ENCODE measurements around the gene CRYBG1.

CRYBG1 gene

DNA sequence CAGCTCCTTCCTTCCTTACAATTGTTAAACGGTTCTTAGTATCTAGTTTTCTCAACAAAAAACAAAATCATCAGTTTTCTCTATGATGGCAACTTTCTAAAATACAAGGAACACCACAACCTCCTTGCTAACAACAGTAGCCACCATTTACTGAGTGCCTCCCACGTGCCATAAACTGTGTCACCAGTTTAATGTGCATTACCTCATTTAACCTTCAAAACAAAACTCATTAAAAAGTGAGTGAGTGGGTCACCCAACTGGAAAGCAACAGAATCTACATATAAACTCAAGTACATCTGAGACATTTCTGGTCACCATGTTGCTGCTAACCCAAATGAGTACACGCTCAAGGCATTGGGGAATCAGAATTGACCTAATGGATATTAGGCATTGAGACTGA is 257.8 kb downstream of the CRYBG1 start:
- no peak overlapping the region for H3K4me3 ChIP-seq (ENCODE audit: low read depth, low read length)
- TF ChIP-seq, protein P1, sequence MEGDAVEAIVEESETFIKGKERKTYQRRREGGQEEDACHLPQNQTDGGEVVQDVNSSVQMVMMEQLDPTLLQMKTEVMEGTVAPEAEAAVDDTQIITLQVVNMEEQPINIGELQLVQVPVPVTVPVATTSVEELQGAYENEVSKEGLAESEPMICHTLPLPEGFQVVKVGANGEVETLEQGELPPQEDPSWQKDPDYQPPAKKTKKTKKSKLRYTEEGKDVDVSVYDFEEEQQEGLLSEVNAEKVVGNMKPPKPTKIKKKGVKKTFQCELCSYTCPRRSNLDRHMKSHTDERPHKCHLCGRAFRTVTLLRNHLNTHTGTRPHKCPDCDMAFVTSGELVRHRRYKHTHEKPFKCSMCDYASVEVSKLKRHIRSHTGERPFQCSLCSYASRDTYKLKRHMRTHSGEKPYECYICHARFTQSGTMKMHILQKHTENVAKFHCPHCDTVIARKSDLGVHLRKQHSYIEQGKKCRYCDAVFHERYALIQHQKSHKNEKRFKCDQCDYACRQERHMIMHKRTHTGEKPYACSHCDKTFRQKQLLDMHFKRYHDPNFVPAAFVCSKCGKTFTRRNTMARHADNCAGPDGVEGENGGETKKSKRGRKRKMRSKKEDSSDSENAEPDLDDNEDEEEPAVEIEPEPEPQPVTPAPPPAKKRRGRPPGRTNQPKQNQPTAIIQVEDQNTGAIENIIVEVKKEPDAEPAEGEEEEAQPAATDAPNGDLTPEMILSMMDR (IDR thresholded peaks at IDR 0.05; ENCODE audit: borderline replicate concordance, insufficient read depth, low read depth, low read length) = no peak

DNA sequence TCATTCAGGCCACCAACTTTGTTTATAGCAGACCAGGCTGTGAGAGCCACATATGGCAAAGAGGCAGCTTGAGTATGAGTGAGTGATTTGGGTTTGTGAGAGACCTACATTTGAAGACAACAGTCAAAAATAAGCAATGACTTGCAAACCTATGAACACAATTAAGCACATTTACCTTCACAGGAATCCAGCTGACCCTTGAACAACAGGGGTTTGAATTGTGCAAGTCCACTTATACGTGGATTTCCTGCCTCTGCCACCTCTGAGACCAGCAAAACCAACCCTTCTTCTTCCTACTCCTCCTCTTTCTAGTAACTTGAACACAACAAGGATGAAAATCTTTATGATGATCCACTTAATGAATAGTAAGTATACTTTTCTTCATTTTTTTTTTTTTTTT is 258.7 kb downstream of the CRYBG1 start:
- TF ChIP-seq, protein P1 (IDR thresholded peaks at IDR 0.05; ENCODE audit: borderline replicate concordance, insufficient read depth, low read depth, low read length) = no peak
- H3K4me3 ChIP-seq (ENCODE audit: low read depth, low read length) = no peak overlapping the region

DNA sequence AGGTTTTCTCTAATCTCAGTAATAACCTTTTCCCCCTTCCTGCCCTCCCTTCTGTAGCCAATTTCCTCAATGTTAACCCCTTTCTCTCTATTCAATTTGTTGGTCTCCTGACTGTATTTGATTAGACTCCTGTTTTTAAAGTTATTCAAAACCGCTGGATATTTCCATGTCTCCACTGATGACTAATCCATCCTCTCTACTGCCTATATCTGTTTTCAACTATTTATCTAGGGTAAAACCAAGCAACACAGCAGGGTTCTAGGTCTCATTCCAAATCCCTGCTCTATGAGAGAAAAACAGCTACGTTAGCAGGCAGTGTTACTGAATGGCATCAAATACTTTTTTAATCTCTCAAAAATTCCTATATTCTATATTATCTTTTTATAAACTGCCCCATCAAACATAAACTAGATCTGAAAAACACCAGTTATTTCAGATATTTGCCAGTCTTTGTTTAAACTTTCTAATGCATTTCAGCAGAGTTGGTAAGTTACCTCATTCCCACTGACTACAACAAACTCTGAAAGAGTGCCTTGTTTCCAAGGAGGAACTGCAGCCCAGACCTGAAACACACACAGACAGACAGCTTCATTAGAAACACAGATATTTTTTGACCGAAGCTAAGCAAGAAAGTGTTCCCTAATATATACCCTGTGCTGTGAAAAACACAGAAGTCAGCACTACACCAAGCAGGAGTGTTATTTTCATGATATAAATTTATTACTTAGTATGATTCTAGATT is 260.6 kb downstream of the CRYBG1 start:
- TF ChIP-seq, protein P1 (IDR thresholded peaks at IDR 0.05; ENCODE audit: borderline replicate concordance, insufficient read depth, low read depth, low read length) = no peak
- no peak overlapping the region for H3K4me3 ChIP-seq (ENCODE audit: low read depth, low read length)
